Renal cortex interstitium (tissue), 11 donors: ENCODE data around the gene NOB1. TPM values are rescaled to one million over a fixed set of nuclear protein-coding genes. Genes with fewer than 3 reads are reported as not detected.
"Not testable (repeated sequence)": the region's sequence is repeated elsewhere in the genome, so short reads cannot be mapped to it uniquely, and the experiment has no call there.

Experiments
- DNase-seq, 11 donors: peaks; one replicate each; pipeline ENCODE4 v3.0.0-alpha.2; 2013; ENCODE audit warnings: low read depth in 9 of 11, low spot score in 4 of 11; ENCODE audit errors: extremely low read depth in 1 of 11
- polyA plus RNA-seq, 3 donors: library from polyadenylated mRNA; unstranded; fragments of 120-200 nt; gene quantifications; one replicate each; pipeline ENCODE4 v1.2.1, GENCODE V29; 2013; ENCODE audit not compliant: insufficient read length in 3 of 3

Gene NOB1
- polyA plus RNA-seq, 3 donors = 62.3 to 69.1 (median 67.5) TPM

DNA sequence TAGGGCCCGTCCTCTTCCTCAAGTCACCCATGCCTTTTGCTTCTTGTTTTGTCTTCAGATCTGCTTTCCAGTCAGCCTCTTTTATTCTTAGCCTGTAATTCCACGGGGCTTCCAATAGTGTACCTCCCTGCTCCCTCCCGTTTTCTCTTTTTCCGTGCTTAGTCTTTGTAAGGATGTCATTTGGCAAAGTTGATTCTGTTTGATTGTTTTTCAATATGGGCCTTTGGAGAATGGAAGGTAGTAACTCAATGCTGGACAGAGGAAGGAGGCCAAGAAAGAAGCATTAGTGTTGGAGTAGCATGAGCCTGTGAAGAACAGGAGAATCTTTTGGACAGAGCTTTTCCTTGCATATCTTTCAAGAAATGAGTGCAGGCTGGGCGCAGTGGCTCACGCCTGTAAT, 13.9 kb upstream of the NOB1 start:
- DNase-seq = no peak

DNA sequence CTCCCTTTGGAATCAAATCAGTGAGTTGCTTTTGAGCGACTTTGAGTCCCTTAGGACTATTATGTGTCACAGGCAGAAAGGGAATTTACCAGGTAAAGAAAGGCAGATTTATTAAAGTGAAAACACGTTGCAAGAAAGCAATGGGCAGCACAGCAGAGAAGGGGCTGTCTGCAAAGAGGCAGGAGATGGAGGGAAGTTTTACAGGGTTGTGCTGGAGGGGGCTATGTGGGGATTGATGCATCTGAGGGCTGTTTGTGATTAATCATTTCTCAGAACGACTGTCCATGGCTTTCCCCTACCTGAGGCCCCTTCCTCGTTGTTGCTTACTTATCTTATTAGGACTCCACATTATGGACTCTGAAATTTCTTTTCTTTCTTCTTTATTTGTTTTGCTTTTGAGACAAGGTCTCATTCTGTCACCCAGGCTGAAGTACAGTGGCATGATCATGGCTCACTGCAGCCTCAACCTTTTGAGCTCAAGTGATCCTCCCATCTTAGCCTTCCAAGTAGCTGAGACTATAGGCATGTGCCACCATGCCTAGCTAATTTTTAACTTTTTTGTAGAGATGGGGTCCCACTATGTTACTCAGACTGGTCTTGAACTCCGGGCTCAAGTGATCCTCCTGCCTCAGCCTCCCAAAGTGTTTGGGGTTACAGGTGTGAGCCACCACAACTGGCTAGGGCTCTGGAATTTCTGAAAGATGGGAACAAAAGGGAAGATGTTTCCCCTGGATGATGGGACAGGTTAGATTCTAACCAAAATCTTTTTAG, 12.9 kb upstream of the NOB1 start:
- DNase-seq = no peak

DNA sequence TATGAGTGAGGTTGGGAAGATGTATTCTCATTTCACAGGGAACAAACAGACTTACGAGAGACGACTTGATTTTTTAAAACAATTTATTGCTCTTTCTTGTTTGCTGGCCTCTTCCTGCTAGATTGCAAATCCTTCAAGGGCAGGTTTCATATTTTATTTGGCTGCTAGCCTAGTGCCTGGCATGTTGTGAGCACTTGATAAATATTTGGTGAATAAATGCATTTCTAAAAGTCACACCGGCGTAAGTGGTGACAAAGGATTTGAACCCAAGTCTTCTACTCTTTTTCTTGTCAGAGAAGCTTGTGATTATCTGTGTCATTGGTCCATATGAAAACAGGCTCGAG, 8.8 kb upstream of the NOB1 start:
- DNase-seq = no peak

DNA sequence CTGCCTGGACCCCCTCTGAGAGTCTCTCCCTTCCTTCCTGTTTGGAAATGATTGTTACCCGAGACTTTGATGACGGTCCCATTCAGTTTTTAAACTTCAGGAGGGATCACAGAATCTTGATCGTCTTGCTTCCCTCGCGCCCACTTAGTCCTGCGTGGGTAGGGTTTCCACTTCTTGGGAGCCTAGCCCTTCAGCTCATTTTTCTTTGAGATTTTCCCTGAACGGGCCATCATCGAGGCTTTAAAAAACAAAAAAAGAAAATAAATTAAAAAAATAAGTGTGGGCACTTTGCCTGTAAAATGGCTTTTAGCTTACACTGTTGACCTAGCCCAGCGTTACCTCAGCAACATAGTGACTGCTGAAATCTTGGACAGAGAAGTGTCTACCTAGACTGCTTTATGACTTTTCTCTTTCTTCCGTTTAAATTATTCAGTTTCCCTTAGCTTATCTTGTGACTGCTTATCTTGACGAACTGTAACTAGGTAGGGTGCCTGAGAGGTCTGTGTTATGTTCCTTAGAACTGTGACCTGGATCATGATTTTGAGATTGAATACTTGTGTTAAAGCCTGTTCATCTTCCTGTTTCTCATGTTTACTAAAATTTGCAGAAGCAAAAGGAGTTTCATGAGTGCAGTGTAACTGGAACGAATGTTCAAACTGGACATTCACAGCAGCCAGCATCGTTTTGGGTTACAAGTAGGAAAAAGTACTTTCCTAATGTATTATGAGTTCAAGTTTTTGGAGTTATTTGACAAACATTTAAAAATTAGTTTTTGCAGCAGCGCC, 8.3 kb upstream of the NOB1 start:
- DNase-seq = peak in 1 of 11 donors; percentile 28

DNA sequence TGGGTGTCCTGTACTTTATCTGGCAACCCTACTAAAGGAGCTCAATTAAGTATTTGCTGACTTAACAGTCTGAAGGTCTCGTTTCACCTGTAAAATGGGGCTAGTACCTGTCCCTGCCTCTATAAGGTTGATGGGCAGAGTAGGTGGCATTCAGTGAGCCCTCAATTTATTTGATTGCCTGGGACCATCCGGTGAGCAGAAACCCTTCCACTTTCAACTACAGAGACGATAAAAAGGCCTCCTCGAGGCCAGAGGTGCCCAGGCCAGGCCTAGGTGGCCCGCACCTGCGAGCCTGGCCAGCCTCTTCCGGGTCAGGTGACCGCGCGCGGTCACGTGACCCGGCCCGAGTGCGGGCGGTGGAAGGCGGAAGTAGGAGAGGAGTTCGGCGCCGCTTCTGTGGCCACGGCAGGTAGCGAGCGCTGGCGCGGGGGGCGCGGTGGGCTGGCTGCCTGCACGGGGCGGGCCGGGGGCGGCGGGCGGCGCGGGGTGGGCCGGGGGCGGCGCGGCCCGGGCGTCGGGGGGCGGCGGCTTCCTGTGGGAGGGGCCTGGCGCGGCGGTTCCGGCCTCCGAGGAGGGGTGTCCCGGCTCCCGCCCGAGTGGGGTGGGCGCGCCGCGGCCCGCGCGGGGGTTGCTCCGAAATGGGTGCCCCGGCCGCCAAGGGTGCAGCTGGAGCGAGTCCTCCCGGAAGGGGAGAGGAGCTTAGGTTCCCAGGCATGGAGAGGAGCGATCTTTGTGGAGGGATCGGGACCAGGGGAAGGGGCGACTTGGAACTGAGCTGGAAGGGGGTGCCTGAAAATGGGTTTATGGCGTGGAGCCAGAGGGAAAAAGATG, 7.5 kb upstream of the NOB1 start, which contains the start of gene WWP2:
Gene WWP2, plus strand, starts transcription at position 350 of the 831 bp plus-strand sequence. CDS start 24,679 bp downstream, outside the sequence.
- DNase-seq = peak in 10 of 11 donors; percentile 44 to 79 (median 68)

DNA sequence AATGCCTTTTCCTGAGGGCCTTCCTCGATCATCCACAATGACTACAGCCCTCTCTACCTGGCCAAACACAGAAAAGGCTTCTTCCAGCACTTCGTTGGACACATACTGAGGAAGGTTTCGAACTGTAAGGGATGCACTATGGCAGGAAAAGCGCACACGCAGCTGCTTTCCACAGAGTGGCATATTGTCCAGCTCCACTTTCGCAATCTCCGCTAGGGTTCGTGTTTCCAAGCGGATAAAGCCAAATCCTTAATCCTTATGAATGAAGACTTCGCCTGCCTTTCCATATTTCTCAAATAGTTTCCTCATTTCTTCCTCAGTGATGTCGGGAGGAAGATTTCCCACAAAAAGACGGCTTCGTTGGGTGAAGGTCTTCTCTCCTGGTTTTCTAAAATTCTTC, 2.6 kb upstream of the NOB1 start:
- DNase-seq = not testable (repeated sequence)

DNA sequence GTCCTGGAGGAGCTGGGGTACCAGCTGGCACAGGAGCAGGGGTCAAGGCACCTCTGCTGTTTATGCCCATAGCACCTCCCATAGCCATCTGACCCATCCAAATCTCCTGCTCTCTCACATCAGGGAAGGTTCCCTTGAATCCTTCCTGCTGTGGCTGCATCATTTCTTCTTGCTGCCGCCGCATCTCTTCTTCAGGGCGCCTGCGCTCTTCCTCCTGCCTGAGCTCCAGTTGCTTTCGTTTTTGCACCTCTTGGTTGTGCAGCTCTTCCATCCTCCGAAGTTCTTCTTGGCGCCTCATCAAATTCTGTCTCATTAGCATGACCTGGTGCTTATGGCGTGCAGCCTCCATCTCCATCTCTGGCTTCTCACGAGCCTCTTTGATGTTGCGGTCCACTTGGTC, 2.0 kb upstream of the NOB1 start:
- no peak for DNase-seq

DNA sequence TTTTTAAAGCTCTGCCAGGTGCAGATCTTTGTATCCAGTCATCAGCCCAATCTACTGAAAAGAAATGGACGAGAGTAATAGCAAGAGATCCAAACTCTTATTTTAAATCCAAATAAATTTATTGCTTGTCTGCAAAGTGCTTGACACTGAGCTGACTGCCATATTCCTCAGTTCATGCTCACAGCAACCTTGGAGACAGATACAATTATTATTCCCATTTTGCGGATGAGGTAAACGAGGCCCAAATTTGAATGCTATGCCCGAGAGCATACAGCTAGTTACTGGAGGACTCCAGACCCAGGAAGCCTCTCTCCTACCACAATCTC, 620 bp downstream of the NOB1 start:
- DNase-seq = peak in 1 of 11 donors; percentile 11

DNA sequence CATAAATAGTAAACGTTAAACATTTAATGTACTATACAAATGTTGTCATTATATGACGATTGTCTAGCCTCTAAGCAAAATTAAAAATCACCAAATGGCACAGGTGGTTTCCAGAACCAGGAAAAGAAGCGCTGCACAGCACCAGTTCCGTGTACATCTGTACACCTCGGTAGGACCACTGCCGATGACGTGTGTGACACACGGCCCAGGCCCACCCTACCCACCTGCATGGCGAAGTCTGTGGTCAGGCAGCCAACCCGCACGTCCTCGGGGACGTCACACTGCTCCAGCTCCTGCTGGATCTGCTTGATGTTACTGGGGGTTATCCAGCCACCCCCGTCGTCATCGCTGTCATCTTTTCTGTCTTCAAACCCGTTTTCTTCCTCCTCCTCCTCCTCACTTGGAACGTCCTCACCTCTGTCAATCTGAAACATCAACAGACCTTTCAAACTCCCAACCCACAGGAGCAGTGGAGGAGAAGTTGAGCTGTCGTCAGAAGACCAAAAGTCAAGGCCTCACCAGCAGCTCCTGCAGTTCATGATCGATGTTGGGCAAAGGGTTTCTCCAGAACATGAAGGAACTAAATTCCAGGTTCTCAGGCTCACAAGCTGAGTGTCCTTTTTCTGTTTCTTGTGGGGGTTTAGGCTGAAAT, 5.9 kb downstream of the NOB1 start:
- no peak for DNase-seq

DNA sequence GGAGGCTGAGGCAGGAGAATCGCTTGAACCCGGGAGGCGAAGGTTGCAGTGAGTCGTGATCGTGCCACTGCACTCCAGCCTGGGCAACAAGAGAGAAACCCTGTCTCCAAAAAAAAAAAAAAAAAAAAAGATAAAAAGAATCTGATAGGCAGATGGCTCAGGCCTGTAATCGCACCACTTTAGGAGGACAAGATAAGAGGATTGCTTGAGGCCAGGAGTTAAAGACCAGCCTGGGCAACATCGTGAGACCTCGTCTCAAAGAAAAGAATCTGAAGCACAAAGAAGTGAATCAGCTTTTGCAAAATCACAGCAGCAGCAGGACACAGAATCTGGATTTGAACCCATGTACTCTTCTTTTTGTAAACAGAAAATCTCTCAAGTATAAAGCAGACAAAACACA, 7.6 kb downstream of the NOB1 start:
- no peak for DNase-seq

DNA sequence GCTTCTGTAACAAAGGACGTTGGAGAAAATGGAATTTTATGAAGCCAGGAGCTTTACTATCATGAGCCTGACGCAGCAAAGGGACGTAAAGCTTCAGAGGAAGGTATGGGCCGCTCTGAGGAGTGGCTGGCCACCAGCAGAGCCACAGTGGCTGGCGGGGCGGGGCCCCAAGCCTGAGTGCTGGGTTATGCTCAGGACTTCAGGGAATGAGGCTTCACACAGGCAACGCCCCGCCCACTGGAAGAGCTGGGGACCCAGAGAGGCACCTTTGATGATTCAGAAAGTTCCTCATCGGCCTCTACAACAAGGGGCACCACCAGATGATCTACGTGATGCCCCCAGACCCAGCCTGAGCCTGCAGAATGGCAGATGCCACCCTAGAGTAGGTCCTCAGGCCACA, 8.8 kb downstream of the NOB1 start:
- no peak for DNase-seq

DNA sequence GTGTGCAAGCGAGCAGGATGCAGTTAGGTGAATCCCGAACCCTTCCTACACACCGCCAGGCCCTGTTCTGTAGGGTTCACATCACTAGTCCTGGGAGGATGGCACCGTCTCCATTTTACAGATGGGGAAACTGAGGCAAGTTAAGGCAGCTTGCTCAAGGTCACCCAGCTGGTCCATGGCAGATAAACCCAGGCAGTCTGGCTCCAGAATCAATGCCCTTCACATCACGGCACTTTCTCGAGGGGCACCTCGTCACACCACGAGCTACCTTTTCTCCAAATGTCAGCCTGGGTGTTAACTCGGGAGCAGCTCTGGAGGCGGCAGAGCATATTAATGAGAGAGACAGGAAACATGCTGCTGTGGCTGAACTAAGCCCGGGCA, 9.5 kb downstream of the NOB1 start:
- no peak for DNase-seq

DNA sequence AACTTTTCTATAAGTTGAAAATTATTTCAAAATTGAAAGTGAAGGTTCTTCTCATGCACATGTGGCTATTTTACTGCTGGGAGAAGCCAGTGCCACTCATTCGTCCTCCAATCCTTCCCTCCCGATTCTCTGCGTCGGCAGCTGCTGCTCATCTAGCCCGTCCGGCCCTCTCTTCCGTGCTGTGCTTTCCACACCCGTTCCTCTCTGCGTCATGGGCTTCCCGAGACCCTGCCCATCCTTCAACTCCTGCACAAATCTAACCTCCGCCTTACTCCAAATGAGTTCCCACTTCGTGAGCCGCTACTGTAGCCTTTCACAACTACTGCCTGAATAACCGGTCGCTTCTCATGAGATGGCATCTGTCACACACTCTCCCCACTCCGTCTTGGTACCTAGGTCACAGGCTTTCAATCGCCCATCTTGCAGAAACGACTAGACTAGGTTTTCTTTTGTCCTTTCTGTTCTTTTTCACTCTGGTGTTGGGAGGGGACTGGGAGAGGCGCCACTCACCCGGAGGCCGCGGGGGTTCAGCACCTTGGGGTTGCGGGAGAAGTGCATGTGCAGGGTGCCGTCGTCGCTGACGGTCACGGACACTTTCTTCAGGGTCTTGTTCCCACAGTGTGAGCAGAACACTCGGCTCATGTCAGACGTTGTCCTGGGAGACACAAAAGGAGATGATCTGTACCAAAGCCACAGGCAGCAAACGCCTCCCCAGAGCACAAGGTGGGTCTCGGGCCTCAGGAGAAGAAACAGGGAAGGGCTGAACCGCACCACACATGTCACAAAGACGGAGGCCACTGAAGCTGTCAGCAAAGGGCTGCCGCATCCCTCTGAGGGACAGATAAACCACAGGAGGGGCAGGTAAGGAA, 10.1 kb downstream of the NOB1 start:
- no peak for DNase-seq

DNA sequence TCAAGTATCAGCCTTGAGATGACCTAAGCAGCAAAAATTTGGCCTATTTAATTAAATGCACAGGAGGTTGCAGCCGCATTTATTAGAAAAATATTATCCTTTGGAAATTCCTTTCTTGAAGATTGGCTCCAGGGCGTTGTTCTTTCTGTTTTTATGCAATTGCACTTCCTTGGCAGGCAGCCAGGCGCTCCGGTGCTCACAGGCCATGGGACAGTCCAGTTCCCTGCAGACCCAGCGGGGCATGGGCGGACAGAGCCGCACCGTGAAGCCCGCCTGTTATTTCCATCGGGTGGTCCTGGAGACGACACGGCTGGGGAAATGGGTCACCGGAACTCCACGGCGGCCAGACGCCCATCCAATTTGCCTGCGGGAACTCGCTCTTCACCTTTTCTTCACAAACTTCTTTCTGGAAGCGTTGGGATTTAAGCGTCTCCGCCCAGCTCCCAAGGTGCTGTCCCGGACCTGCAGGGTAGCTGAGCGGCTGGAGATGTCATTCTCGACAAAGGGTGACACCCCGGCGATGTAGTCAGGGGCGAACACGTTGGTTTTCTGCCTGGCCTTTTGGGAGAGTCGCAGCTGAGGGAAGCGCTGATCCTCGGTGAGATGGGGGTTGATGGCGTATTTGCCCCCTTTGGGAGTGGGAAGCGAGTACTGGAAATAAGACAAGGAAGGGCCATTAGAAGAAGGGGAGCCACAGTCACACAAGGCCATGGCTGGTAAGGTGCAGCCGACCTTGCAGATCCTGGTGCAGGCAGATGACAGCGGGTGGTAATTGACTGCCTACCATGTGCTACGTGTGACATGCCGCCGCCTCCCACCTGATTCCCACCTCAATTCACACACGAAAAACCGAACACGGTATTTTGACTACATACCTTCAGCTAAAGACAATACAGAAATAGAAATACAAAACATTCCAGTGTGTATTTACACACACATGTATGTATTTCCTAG, 12.5 kb downstream of the NOB1 start:
- DNase-seq = peak in 7 of 11 donors; percentile 33 to 81 (median 41)

DNA sequence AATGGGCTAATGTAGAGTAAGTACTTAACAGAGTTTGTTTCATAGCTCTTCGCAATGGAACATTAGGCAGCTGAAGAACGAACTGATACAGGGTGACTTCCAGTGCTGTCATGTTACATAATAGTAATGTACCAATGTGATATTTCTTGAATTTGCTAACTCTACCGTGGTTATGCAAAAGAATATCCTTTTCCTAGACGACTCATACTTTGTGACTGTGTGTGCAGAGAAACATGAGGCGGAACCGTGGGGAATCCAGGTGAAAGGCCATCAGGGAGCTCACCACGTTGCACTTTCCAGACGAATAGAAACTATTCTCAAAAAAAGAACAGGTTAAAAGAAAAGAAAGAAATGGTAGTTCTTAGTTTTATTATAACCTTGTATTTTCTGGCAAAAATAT, 13.2 kb downstream of the NOB1 start:
- DNase-seq = no peak

DNA sequence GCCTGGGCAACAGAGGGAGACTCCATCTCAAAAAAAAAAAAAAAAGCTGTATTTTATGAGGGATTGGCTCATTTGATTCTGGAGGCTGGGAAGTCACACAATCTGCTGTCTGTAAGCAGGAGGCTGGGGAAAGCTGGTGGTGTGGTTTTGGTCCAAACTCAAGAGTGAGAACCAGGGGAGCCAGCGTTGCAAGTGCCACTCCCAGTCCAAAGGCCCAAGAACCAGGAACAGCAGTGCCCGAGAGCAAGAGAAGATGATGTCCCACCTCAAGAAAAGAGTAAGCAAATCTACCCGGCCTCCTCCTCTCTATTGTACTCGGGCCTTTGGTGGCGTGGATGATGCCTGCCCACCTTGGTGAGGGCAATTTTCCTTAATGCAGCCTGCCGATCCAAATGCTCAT, 22.6 kb downstream of the NOB1 start:
- no peak for DNase-seq

DNA sequence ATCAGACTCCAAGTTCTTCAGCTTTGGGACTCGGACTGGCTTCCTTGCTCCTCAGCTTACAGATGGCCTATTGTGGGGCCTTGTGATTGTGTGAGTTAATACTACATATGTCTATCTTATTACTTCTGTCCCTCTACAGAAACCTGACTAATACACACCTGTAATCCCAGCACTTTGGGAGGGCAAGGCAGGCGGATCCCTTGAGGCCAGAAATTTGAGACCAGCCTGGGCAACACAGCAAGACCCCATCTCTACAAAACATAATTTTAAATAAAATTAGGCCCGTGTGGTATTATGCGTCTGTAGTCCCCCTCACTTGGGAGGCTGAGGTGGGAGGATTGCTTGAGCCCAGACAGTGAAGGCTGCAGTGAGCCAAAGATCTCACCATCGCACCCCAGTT, 23.4 kb downstream of the NOB1 start:
- not testable (repeated sequence) for DNase-seq
